ENCODE results near the gene LARP1. TPM values are rescaled to one million over a fixed set of nuclear protein-coding genes. Genes with fewer than 3 reads are reported as not detected.

The LARP1 gene
- total RNA-seq, 6 experiments from 2014 or later: 58.2 to 85.7 (median 73.0) TPM

- no peak for DNase-seq
- WGBS (ENCODE audit: insufficient coverage, low coverage, low lambda C conversion rate, missing lambda C conversion rate): 63% methylated on average over 3 of the region's 3 CpGs
Observed at GRCh38 chr5:154764967-154765366, 9.8 kb downstream of the LARP1 start.

GRCh38 chr5:154765396-154765925 is 10.3 kb downstream of the LARP1 start:
- no peaks in the 10 kb centered on the region for H3K36me3 ChIP-seq
- no peaks in the 10 kb centered on the region for H3K9me3 ChIP-seq
- 72% methylated on average over 10 of the region's 10 CpGs for WGBS (ENCODE audit: insufficient coverage, low coverage, low lambda C conversion rate, missing lambda C conversion rate)
- H3K27me3 ChIP-seq: no peaks in the 10 kb centered on the region
- H3K27ac ChIP-seq: no peak overlapping the region
- DNase-seq: no peak
- intact Hi-C loops (cut with DNase I): no loop called here
- peaks cover 0 to 50% (median 4%) of the 10 kb centered on the region in 4 donors for H3K4me1 ChIP-seq
- no peak for ATAC-seq
- no peak for TF ChIP-seq CTCF (IDR thresholded peaks at IDR 0.05)
- no peak for TF ChIP-seq POLR2A (IDR thresholded peaks at IDR 0.05)
- no peak overlapping the region for H3K4me3 ChIP-seq

More at GRCh38 chr5:154764967-154765366, 9.8 kb downstream of the LARP1 start:
- Histone ChIP-seq H3K27me3 (no peaks in the 10 kb centered on the region), H3K36me3 (no peaks in the 10 kb centered on the region), H3K4me3 (no peak overlapping the region), H3K4me1 (peaks cover 0 to 46% (median 4%) of the 10 kb centered on the region in 4 donors), H3K9me3 (no peaks in the 10 kb centered on the region), H3K27ac (no peak overlapping the region)
- ATAC-seq: no peak
- intact Hi-C loops (cut with DNase I): no loop called here
- TF ChIP-seq POLR2A (IDR thresholded peaks at IDR 0.05) (no peak), CTCF (IDR thresholded peaks at IDR 0.05) (no peak)

- peaks cover 0 to 43% (median 4%) of the 10 kb centered on the region in 4 donors for H3K4me1 ChIP-seq
- intact Hi-C loops (cut with DNase I): no loop called here
- ATAC-seq: peak in 1 of 4 donors; percentile 24
Observed at GRCh38 chr5:154766558-154767281, 11.5 kb downstream of the LARP1 start.

GRCh38 chr5:154767576-154767975 is 12.4 kb downstream of the LARP1 start:
- Histone ChIP-seq H3K9me3 (no peaks in the 10 kb centered on the region), H3K4me1 (peaks cover 0 to 43% (median 2%) of the 10 kb centered on the region in 4 donors), H3K27me3 (no peaks in the 10 kb centered on the region), H3K27ac (no peak overlapping the region), H3K4me3 (no peak overlapping the region), H3K36me3 (no peaks in the 10 kb centered on the region)
- intact Hi-C loops (cut with DNase I): no loop called here
- no peak for ATAC-seq
- TF ChIP-seq POLR2A (IDR thresholded peaks at IDR 0.05) (no peak), CTCF (IDR thresholded peaks at IDR 0.05) (no peak)
- WGBS (ENCODE audit: insufficient coverage, low coverage, low lambda C conversion rate, missing lambda C conversion rate): 51% methylated on average over 2 of the region's 2 CpGs
- DNase-seq: no peak

More at GRCh38 chr5:154766558-154767281, 11.5 kb downstream of the LARP1 start:
- no peaks in the 10 kb centered on the region for H3K27me3 ChIP-seq
- H3K27ac ChIP-seq: no peak overlapping the region
- TF ChIP-seq CTCF (IDR thresholded peaks at IDR 0.05) (no peak), POLR2A (IDR thresholded peaks at IDR 0.05) (no peak)
- H3K4me3 ChIP-seq: no peak overlapping the region
- no peak for DNase-seq
- 94% methylated on average over 2 of the region's 3 CpGs for WGBS (ENCODE audit: insufficient coverage, low coverage, low lambda C conversion rate, missing lambda C conversion rate)
- H3K9me3 ChIP-seq: no peaks in the 10 kb centered on the region
- H3K36me3 ChIP-seq: no peaks in the 10 kb centered on the region

Data from right lobe of liver (tissue), 6 donors.